Tibial nerve (tissue), 3 donors: ENCODE data around the gene RASSF5.

ENCODE experiments used
- POLR2A ChIP-seq, 2 donors: fragments of 450-650 bp; IDR thresholded peaks; one replicate each; pipeline ENCODE4 v1.6.1; 2017; ENCODE audit warnings: antibody characterized with exemption in 2 of 2, mild to moderate bottlenecking in 2 of 2, moderate library complexity in 2 of 2
- TF ChIP-seq, protein P1 (sequence below), 5 experiments: fragments of 200-600 bp in 3 of 5; fragments of 450-650 bp in 2 of 5; sonication (generic) in 3 of 5; IDR thresholded peaks; one replicate each; pipeline ENCODE4 v1.5.1; 2016 to 2019; ENCODE audit warnings: antibody characterized with exemption in 5 of 5, mild to moderate bottlenecking in 3 of 5, moderate library complexity in 2 of 5

DNA sequence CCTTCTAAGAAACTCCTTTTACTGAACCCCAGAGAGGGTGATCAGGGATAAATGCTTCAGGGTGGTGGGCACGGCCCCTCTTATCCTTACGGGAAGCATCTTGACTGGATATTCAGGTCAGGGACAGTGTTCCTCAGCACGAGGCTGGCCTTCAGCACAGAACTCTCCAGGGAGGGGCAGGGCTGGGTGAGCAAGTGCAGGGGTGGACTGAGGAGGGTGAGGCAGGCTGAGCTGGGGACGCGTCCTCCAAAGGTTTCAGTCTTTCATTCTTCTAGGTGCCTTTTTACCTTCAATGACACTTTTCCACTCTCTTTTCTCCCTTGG is 52.3 kb downstream of the RASSF5 start:
- TF ChIP-seq, protein P1, sequence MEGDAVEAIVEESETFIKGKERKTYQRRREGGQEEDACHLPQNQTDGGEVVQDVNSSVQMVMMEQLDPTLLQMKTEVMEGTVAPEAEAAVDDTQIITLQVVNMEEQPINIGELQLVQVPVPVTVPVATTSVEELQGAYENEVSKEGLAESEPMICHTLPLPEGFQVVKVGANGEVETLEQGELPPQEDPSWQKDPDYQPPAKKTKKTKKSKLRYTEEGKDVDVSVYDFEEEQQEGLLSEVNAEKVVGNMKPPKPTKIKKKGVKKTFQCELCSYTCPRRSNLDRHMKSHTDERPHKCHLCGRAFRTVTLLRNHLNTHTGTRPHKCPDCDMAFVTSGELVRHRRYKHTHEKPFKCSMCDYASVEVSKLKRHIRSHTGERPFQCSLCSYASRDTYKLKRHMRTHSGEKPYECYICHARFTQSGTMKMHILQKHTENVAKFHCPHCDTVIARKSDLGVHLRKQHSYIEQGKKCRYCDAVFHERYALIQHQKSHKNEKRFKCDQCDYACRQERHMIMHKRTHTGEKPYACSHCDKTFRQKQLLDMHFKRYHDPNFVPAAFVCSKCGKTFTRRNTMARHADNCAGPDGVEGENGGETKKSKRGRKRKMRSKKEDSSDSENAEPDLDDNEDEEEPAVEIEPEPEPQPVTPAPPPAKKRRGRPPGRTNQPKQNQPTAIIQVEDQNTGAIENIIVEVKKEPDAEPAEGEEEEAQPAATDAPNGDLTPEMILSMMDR (IDR thresholded peaks at IDR 0.05): no peak
- TF ChIP-seq POLR2A (IDR thresholded peaks at IDR 0.05): no peak
